ENCODE data around the gene UBE2N. TPM values are rescaled to one million over a fixed set of nuclear protein-coding genes. Genes with fewer than 3 reads are reported as not detected.
"Not testable (repeated sequence)": the region's sequence is repeated elsewhere in the genome, so short reads cannot be mapped to it uniquely, and the experiment has no call there.

The UBE2N gene
- total RNA-seq, 1 experiment from 2014 or later: 159 TPM

- DNase-seq: no peak
- CTCF ChIA-PET: interaction anchor here (1.5 kb wide), 1 partner anchor 460 kb away, joined by 3 read pairs; no protein-coding TSS in a partner anchor
- BruUV-seq (replicated peaks): no TSS peak
- intact Hi-C loops (cut with micrococcal nuclease; ENCODE audit: unreplicated experiment): no loop called here
- no peaks in the 10 kb centered on the region for H3K27me3 Mint-ChIP-seq (ENCODE audit: unreplicated experiment)
- peaks cover 8% of the 10 kb centered on the region for H3K4me1 Mint-ChIP-seq (ENCODE audit: low read depth, unreplicated experiment)
- peaks cover 63% of the 10 kb centered on the region for H3K36me3 Mint-ChIP-seq (ENCODE audit: insufficient read depth, unreplicated experiment)
- H3K4me3 Mint-ChIP-seq (ENCODE audit: low read depth, unreplicated experiment): no peak overlapping the region
- no peak overlapping the region for H3K27ac Mint-ChIP-seq (ENCODE audit: unreplicated experiment)
- no peaks in the 10 kb centered on the region for H3K9me3 Mint-ChIP-seq (ENCODE audit: low read depth, unreplicated experiment)
- TF ChIP-seq CTCF (IDR thresholded peaks at IDR 0.05; ENCODE audit: unreplicated experiment): no peak
Observed at GRCh38 chr12:93403988-93404803, 37.6 kb downstream of the UBE2N start.

GRCh38 chr12:93402333-93403311, 39.1 kb downstream of the UBE2N start:
- Mint-ChIP-seq H3K9me3 (ENCODE audit: low read depth, unreplicated experiment) (no peaks in the 10 kb centered on the region), H3K4me1 (ENCODE audit: low read depth, unreplicated experiment) (peaks cover 8% of the 10 kb centered on the region), H3K4me3 (ENCODE audit: low read depth, unreplicated experiment) (no peak overlapping the region), H3K36me3 (ENCODE audit: insufficient read depth, unreplicated experiment) (peaks cover 63% of the 10 kb centered on the region), H3K27ac (ENCODE audit: unreplicated experiment) (no peak overlapping the region), H3K27me3 (ENCODE audit: unreplicated experiment) (no peaks in the 10 kb centered on the region)
- DNase-seq: no peak
- no peak for TF ChIP-seq CTCF (IDR thresholded peaks at IDR 0.05; ENCODE audit: unreplicated experiment)
- intact Hi-C loops (cut with micrococcal nuclease; ENCODE audit: unreplicated experiment): no loop called here
- no TSS peak for BruUV-seq (replicated peaks)
- CTCF ChIA-PET: interaction anchor here (0.7 kb wide), 1 partner anchor 175 kb away, joined by 3 read pairs; no protein-coding TSS in a partner anchor

GRCh38 chr12:93399183-93399863, 42.4 kb downstream of the UBE2N start:
- peaks cover 37% of the 10 kb centered on the region for H3K36me3 Mint-ChIP-seq (ENCODE audit: insufficient read depth, unreplicated experiment)
- BruUV-seq (replicated peaks); H3K4me3 Mint-ChIP-seq (ENCODE audit: low read depth, unreplicated experiment); H3K27ac Mint-ChIP-seq (ENCODE audit: unreplicated experiment); H3K4me1 Mint-ChIP-seq (ENCODE audit: low read depth, unreplicated experiment); DNase-seq; H3K27me3 Mint-ChIP-seq (ENCODE audit: unreplicated experiment); H3K9me3 Mint-ChIP-seq (ENCODE audit: low read depth, unreplicated experiment): not testable (repeated sequence)
- CTCF ChIA-PET: interaction anchor here (1.5 kb wide), 1 partner anchor 411 kb away, joined by 5 read pairs; no protein-coding TSS in a partner anchor
- intact Hi-C loops (cut with micrococcal nuclease; ENCODE audit: unreplicated experiment): loop anchor here (5.0 kb wide), 1 partner anchor 572 kb away; no protein-coding TSS in a partner anchor

GRCh38 chr12:93397412-93397811, 44.3 kb downstream of the UBE2N start:
- CTCF ChIA-PET: interaction anchor here (0.6 to 2.3 kb wide), 5 partner anchors 17 to 468 kb away, joined by 3 to 21 read pairs (median 4); partner anchors contain the start of gene EEA1
- no peaks in the 10 kb centered on the region for H3K4me1 Mint-ChIP-seq (ENCODE audit: low read depth, unreplicated experiment)
- no peak for TF ChIP-seq CTCF (IDR thresholded peaks at IDR 0.05; ENCODE audit: unreplicated experiment)
- H3K27me3 Mint-ChIP-seq (ENCODE audit: unreplicated experiment): no peaks in the 10 kb centered on the region
- no peak overlapping the region for H3K27ac Mint-ChIP-seq (ENCODE audit: unreplicated experiment)
- no peak for DNase-seq
- no TSS peak for BruUV-seq (replicated peaks)
- intact Hi-C loops (cut with micrococcal nuclease; ENCODE audit: unreplicated experiment): loop anchor here (2.0 to 5.0 kb wide), 3 partner anchors 373 to 613 kb away; no protein-coding TSS in a partner anchor
- H3K36me3 Mint-ChIP-seq (ENCODE audit: insufficient read depth, unreplicated experiment): peaks cover 18% of the 10 kb centered on the region
- no peaks in the 10 kb centered on the region for H3K9me3 Mint-ChIP-seq (ENCODE audit: low read depth, unreplicated experiment)
- no peak overlapping the region for H3K4me3 Mint-ChIP-seq (ENCODE audit: low read depth, unreplicated experiment)
